GM12891 (cell line): ENCODE measurements around the gene KNDC1.

ENCODE experiments used
- DNase-seq: peaks from one replicate; pipeline ENCODE4 v3.0.0; 2011; ENCODE audit warnings: low spot score; ENCODE audit not compliant: insufficient read length
- FAIRE-seq: peaks from 2 replicates; lab custom pipeline; 2011; peaks lifted over from hg19 to GRCh38; lab: Jason Lieb, UNC
- PAX5 ChIP-seq: IDR thresholded peaks from 2 replicates; pipeline ENCODE4 v1.6.1; 2011; ENCODE audit warnings: low read length, moderate library complexity, mild to moderate bottlenecking; ENCODE audit not compliant: insufficient read depth, severe bottlenecking
- POLR2A ChIP-seq: IDR thresholded peaks from 2 replicates; pipeline ENCODE4 v1.6.1; 2011; ENCODE audit warnings: low read depth, low read length, control low read depth
- POLR2AphosphoS5 ChIP-seq: IDR thresholded peaks from 2 replicates; pipeline ENCODE4 v1.6.1; 2011; ENCODE audit warnings: low read depth, low read length, control low read depth
- POU2F2 ChIP-seq: IDR thresholded peaks from 2 replicates; pipeline ENCODE4 v1.6.1; 2011; ENCODE audit warnings: low read depth, mild to moderate bottlenecking, control low read depth, low read length, moderate library complexity
- SPI1 ChIP-seq: IDR thresholded peaks from 2 replicates; pipeline ENCODE4 v1.6.1; 2011; ENCODE audit warnings: low read depth, low read length, control low read depth
- TAF1 ChIP-seq: IDR thresholded peaks from 2 replicates; pipeline ENCODE4 v1.6.1; 2011; ENCODE audit warnings: low read depth, low read length, control low read depth

KNDC1 gene

GRCh38 chr10:133248334-133248715 lies 88.3 kb downstream of the KNDC1 start:
- TF ChIP-seq POLR2A (no peak), POU2F2 (no peak), POLR2AphosphoS5 (no peak), TAF1 (no peak), PAX5 (no peak), SPI1 (no peak)
- DNase-seq = no peak
- FAIRE-seq = no peak

- TF ChIP-seq POLR2AphosphoS5 (no peak), TAF1 (no peak), POLR2A (no peak), SPI1 (no peak)
- DNase-seq = no peak
- no peak for FAIRE-seq
These were observed 89.2 kb downstream of the KNDC1 start for GRCh38 chr10:133249094-133249780.

GRCh38 chr10:133249975-133250754 lies 90.1 kb downstream of the KNDC1 start:
- no peak for FAIRE-seq
- DNase-seq = no peak
- TF ChIP-seq POLR2A = no peak
- TF ChIP-seq PAX5 = no peak
- TF ChIP-seq SPI1 = no peak
- TF ChIP-seq POU2F2 = no peak
- no peak for TF ChIP-seq TAF1
- TF ChIP-seq POLR2AphosphoS5 = no peak

DNA sequence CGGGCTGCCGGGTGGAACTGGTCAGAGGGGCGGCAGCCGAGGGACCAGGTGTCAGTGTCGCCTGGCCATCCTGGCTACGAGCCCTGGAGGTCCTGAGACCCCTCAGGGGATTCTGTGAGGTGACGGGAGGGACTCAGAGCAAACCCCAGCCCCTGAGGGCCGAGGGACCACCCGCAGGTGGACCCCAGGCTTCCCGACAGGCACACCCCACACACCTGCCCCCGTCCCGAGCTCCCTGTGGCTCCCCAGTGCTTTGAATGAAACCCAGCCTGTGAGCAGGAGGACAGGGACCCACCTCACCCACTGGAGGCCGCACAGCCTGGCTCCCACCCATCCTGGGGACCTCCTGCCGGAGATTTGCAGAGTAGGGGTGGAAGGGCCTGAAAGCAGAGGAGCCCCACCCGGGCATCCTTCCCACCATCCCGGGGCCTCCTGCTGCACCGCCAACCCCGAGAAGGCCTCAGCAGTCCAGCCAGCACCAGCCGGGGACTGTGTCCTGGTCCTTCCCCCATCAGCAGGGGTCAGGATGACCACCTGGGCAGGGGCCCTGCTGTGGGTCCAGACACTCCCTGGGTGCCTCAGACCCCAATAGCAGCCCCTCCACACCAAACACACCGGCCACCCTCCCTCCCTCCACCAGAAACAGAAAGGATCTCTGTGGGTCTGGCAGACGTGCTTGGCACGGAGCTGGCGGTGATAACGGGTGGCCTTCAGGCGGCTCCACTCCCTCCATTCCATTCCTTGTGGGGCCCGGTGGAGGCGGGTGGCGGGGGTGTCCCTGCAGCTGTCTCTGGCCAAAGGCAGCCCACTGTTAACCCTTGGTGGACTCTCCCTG lies 91.6 kb downstream of the KNDC1 start:
- DNase-seq (no peak), FAIRE-seq (no peak)
- TF ChIP-seq SPI1 (no peak), PAX5 (no peak), POLR2AphosphoS5 (no peak), TAF1 (no peak), POLR2A (no peak), POU2F2 (no peak)

GRCh38 chr10:133252223-133252552 lies 92.2 kb downstream of the KNDC1 start:
- TF ChIP-seq PAX5 (no peak), TAF1 (no peak), POLR2AphosphoS5 (no peak), POLR2A (no peak), SPI1 (no peak), POU2F2 (no peak)
- no peak for DNase-seq
- no peak for FAIRE-seq

DNA sequence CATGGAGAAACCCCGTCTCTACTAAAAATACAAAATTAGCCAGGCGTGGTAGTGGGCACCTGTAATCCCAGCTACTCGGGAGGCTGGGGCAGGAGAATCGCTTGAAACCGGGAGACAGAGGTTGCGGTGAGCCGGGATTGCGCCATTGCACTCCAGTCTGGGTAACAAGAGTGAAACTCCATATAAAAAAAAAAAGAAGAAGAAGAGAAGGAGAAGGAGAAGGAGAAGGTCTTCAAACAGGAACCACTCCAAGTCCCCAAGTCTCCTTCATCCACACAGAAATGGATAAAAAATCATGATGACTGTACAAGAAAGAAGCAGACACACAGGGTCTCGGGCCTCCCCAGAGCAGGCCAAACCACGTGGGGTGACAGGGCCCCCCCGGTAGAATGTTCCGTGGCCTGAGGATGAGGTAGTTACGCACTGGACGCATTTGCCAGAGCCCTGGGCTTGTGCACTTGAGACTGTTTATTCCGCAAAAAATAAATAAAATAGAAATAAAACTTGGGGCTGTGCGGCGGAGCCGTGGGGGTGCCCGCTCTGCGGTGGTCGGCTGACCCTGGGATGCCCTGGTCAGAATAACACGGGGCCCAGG lies 93.4 kb downstream of the KNDC1 start:
- FAIRE-seq = no peak
- no peak for DNase-seq
- no peak for TF ChIP-seq POLR2AphosphoS5
- TF ChIP-seq SPI1 = no peak
- TF ChIP-seq PAX5 = no peak
- no peak for TF ChIP-seq POU2F2
- TF ChIP-seq POLR2A = no peak
- TF ChIP-seq TAF1 = no peak

GRCh38 chr10:133254421-133255120 lies 94.6 kb downstream of the KNDC1 start:
- no peak for DNase-seq
- TF ChIP-seq POU2F2 = no peak
- TF ChIP-seq POLR2AphosphoS5 = no peak
- no peak for TF ChIP-seq TAF1
- no peak for TF ChIP-seq SPI1
- no peak for TF ChIP-seq POLR2A
- no peak for TF ChIP-seq PAX5
- FAIRE-seq = no peak

DNA sequence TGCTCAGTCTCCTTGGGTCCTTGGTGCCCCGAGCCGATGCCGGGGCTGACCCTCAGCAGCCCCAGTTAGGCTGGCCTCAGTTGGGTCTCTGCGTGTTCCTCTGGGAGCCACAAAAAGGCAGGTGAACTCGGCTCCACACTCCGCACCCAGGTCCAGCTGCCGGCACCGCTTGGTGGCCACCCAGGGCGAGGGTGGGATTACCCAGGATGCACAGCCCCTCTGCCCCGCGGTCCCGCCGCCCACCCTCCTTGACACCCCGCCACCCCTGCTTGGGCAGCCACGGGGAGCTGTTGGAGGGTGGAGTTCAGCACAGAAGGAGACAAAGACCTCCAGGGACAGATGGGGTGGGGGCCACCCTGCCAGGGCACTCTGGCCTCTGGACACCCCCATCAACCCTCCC lies 95.3 kb downstream of the KNDC1 start:
- FAIRE-seq (no peak), DNase-seq (no peak)
- TF ChIP-seq POLR2A = no peak
- TF ChIP-seq POU2F2 = no peak
- TF ChIP-seq TAF1 = no peak
- no peak for TF ChIP-seq SPI1
- TF ChIP-seq POLR2AphosphoS5 = no peak
- no peak for TF ChIP-seq PAX5

- DNase-seq (no peak), FAIRE-seq (peak; percentile 13)
- TF ChIP-seq POLR2A (no peak), PAX5 (no peak), POLR2AphosphoS5 (no peak), SPI1 (no peak), TAF1 (no peak), POU2F2 (no peak)
These were observed 97.6 kb downstream of the KNDC1 start for GRCh38 chr10:133257489-133258065.
